SIG-M5 treated with dmso at 0.1 percent for 504 hours (cell line): ENCODE results near the gene ABCA13.

Experiments used
- DNase-seq: peaks from one replicate; lab custom pipeline; 2025; ENCODE audit not compliant: unreplicated experiment; lab: John Stamatoyannopoulos, UW

Gene ABCA13

GRCh38 chr7:48424731-48425130 is 253.5 kb downstream of the ABCA13 start:
- DNase-seq = peak; percentile 33

GRCh38 chr7:48426331-48426965 is 255.2 kb downstream of the ABCA13 start:
- DNase-seq = no peak

- peak; percentile 0 for DNase-seq
Measured at GRCh38 chr7:48426966-48427555, 255.8 kb downstream of the ABCA13 start.

- DNase-seq = no peak
Measured at GRCh38 chr7:48427671-48428070, 256.4 kb downstream of the ABCA13 start.

GRCh38 chr7:48428091-48428684 is 256.9 kb downstream of the ABCA13 start:
- no peak for DNase-seq

GRCh38 chr7:48429117-48429516 is 257.9 kb downstream of the ABCA13 start:
- no peak for DNase-seq

GRCh38 chr7:48438206-48438605 is 266.9 kb downstream of the ABCA13 start:
- no peak for DNase-seq

GRCh38 chr7:48441848-48442492 is 270.7 kb downstream of the ABCA13 start:
- no peak for DNase-seq

GRCh38 chr7:48443051-48443450 is 271.8 kb downstream of the ABCA13 start:
- DNase-seq = no peak

- DNase-seq = no peak
Measured at GRCh38 chr7:48446721-48447120, 275.5 kb downstream of the ABCA13 start.

GRCh38 chr7:48452218-48452617 is 281.0 kb downstream of the ABCA13 start:
- no peak for DNase-seq

GRCh38 chr7:48454750-48455192 is 283.5 kb downstream of the ABCA13 start:
- DNase-seq = no peak

- DNase-seq = no peak
Measured at GRCh38 chr7:48455363-48455762, 284.1 kb downstream of the ABCA13 start.

GRCh38 chr7:48458701-48459524 is 287.7 kb downstream of the ABCA13 start:
- peak; percentile 33 for DNase-seq

- DNase-seq = no peak
Measured at GRCh38 chr7:48466713-48467112, 295.5 kb downstream of the ABCA13 start.

GRCh38 chr7:48471196-48471595 is 299.9 kb downstream of the ABCA13 start:
- no peak for DNase-seq

GRCh38 chr7:48472640-48473039 is 301.4 kb downstream of the ABCA13 start:
- DNase-seq = no peak

- DNase-seq = no peak
Measured at GRCh38 chr7:48473205-48473865, 302.1 kb downstream of the ABCA13 start.

- DNase-seq = no peak
Measured at GRCh38 chr7:48481235-48481634, 310.0 kb downstream of the ABCA13 start.

GRCh38 chr7:48497521-48497920 is 326.3 kb downstream of the ABCA13 start:
- no peak for DNase-seq

- DNase-seq = no peak
Measured at GRCh38 chr7:48502021-48502420, 330.8 kb downstream of the ABCA13 start.
